GM12865 (cell line): ENCODE measurements around the gene MITF.

Experiments used
- DNase-seq: peaks from one replicate; pipeline ENCODE4 v3.0.0; 2010; ENCODE audit warnings: low read depth
- H3K4me3 ChIP-seq: 2 replicates; pipeline ENCODE4 v1.5.1; 2011; ENCODE audit warnings: mild to moderate bottlenecking, low read depth, low read length, control low read depth
- TF ChIP-seq, protein P1 (sequence below): IDR thresholded peaks from 2 replicates; pipeline ENCODE4 v1.5.1; 2011; ENCODE audit warnings: low read length, control low read depth, low read depth, inconsistent platforms; ENCODE audit not compliant: insufficient read depth; ENCODE audit errors: missing control alignments

MITF gene

DNA sequence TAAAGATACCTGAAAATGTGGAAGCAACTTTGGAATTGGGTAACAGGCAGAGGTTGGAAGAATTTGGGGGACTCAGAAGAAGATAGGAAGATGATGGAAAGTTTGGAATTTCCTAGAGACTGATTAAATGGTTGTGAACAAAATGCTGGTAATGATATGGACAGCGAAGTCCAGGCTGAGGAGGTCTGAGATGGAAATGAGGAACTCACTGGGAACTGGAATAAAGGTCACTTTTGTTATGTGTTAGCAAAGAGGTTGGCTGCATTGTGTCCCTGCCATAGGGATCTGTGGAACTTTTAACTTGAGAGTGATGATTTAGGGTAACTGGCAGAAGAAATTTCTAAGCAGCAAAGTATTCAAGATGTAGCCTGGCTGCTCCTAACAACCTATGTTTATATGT lies 13.0 kb downstream of the MITF start:
- DNase-seq: no peak
- TF ChIP-seq, protein P1, sequence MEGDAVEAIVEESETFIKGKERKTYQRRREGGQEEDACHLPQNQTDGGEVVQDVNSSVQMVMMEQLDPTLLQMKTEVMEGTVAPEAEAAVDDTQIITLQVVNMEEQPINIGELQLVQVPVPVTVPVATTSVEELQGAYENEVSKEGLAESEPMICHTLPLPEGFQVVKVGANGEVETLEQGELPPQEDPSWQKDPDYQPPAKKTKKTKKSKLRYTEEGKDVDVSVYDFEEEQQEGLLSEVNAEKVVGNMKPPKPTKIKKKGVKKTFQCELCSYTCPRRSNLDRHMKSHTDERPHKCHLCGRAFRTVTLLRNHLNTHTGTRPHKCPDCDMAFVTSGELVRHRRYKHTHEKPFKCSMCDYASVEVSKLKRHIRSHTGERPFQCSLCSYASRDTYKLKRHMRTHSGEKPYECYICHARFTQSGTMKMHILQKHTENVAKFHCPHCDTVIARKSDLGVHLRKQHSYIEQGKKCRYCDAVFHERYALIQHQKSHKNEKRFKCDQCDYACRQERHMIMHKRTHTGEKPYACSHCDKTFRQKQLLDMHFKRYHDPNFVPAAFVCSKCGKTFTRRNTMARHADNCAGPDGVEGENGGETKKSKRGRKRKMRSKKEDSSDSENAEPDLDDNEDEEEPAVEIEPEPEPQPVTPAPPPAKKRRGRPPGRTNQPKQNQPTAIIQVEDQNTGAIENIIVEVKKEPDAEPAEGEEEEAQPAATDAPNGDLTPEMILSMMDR: no peak
- H3K4me3 ChIP-seq: no peak overlapping the region

- DNase-seq: no peak
- TF ChIP-seq, protein P1: no peak
- H3K4me3 ChIP-seq: no peak overlapping the region
These were observed 14.0 kb downstream of the MITF start for GRCh38 chr3:69753179-69753775.

DNA sequence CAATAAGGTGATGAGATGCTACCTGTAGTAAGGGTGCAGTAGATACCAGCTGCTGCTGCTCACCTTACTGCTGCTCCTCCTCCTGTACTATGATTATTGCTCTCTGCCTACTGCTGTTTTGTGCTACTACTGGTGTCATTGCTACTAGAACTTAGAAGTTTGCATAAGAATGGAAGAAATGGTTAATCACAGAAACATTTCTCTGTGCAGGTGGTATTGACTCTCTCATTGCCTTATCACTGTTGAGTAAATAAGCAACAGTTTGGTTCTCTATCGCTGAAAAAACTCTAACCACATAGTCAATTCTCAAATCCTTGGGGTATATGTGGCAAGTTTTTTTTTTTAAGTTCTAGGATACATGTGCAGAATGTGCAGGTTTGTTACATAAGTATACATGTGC lies 16.5 kb downstream of the MITF start:
- TF ChIP-seq, protein P1: no peak
- no peak for DNase-seq
- H3K4me3 ChIP-seq: no peak overlapping the region

DNA sequence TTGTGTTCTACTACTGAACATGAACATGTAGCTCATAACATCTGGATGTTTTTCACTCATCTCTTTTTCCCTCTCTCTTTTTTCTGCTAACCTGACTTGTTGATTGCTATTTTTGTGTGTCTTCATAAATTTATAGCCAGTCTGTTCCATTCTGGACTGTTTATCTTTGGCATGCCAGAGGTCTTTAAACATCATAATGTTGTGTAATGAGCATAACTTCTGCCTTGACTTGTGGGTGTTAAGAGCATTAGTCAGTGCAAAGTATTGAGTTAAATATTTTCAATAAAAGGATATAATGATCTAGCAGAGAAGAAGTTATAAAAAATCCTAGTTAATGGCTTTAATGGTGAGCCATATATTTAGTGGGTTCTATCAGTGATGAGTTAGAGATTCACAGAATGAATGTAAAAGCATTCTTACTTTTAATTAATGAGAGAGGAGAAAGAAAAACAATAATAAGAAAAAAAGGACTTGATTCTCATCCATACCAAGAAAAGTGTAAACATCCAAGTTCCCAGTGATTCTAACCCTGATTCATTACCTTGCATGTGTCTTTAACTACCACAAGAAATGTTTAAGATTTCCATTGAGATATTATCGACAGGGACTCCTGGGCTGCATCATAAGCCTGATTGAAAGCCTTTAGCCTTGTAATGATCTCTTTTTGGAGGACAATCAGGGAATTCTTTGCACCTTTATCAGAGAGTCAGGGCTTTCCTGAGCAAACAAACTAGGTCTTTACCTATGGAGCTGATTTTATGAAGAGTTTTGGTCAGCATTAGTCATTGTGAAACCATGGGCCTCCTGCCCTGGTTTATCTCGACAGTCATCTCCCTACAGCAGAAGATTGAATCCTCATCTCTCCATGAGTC lies 22.9 kb downstream of the MITF start:
- no peak overlapping the region for H3K4me3 ChIP-seq
- peak; percentile 16 for DNase-seq
- TF ChIP-seq, protein P1: no peak

GRCh38 chr3:69762768-69763229 lies 23.5 kb downstream of the MITF start:
- TF ChIP-seq, protein P1: no peak
- no peak overlapping the region for H3K4me3 ChIP-seq
- DNase-seq: no peak

DNA sequence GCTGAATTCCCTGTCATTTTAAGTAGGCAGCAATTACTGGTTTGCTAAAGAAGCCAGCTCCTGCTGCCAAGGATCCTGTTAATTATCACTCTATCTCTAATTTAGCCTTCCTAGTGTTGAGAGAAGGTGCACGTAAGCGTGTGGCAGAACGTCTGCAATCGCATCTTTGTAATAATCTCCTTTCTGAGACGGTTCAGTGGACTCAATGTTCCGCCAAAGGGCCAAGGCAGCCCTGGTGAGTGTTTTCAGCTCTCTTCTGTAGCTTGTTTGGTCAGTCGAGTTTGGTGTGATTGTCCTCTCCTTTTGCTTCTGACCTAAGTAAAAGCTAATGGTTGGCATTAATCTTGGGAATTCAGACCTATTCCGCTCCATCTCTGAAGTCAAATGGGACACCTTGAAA lies 24.2 kb downstream of the MITF start:
- no peak for DNase-seq
- no peak overlapping the region for H3K4me3 ChIP-seq
- TF ChIP-seq, protein P1: no peak
